Articular chondrocyte of knee joint (primary cell): ENCODE data around the gene TMEM150A. TPM values are rescaled to one million over a fixed set of nuclear protein-coding genes. Genes with fewer than 3 reads are reported as not detected.

ENCODE experiments used
- small RNA-seq: library from RNA; depleted of rRNA; stranded (forward); fragments of <200 nt; gene quantifications from one replicate; pipeline ENCODE3, GENCODE V24; 2012
- total RNA-seq: library from RNA; depleted of rRNA; stranded (reverse); fragments of >200 nt; gene quantifications from 2 replicates; pipeline ENCODE4 v1.2.3, GENCODE V29; 2012

The TMEM150A gene
- total RNA-seq, result 8.1 and 9.4 TPM in 2 replicates

GRCh38 chr2:85602476-85603234 is at the start of gene TMEM150A:
TMEM150A (minus strand) TSS chr2:85602698; CDS start chr2:85601948, 750 bp downstream.

GRCh38 chr2:85611705-85612587 is 9.4 kb upstream of the TMEM150A start, which contains the start of gene C2orf68:
C2orf68 (minus strand) TSS chr2:85612066; CDS start chr2:85611984, 82 bp downstream.

GRCh38 chr2:85595301-85596025 is 7.0 kb downstream of the TMEM150A start, which contains the start of gene RNF181:
RNF181 (plus strand) TSS chr2:85595745; CDS start chr2:85595764, 19 bp downstream.

GRCh38 chr2:85584354-85584856 is 18.1 kb downstream of the TMEM150A start, which contains the start of gene VAMP5:
VAMP5 (plus strand) TSS chr2:85584431; CDS start chr2:85584491, 60 bp downstream.

GRCh38 chr2:85577386-85578242 is 24.9 kb downstream of the TMEM150A start, which contains the start of gene VAMP8:
VAMP8 (plus strand) TSS chr2:85577586; CDS start chr2:85577647, 61 bp downstream.

GRCh38 chr2:85561280-85562212 is 41.0 kb downstream of the TMEM150A start, which contains the start of gene GGCX:
GGCX (minus strand) TSS chr2:85561493; CDS start chr2:85561428, 65 bp downstream.

Small RNA genes within 50 kb of the gene (small RNA-seq; reads per million reads assigned to genes)
- not detected for gene RN7SL126P

Other genes with a start within 250 kb of the TMEM150A start
- gene RETSAT, start 248.2 kb downstream of the TMEM150A start, total RNA-seq, result 48.0 and 59.0 TPM in 2 replicates
- 14.5 and 20.4 TPM in 2 replicates for gene ELMOD3, start 247.9 kb downstream of the TMEM150A start, total RNA-seq
- gene CAPG, start 192.3 kb downstream of the TMEM150A start, total RNA-seq, result 288 and 312 TPM in 2 replicates
- 0.43 TPM in 1 of 2 replicates, not detected in the other for gene SH2D6, start 184.0 kb downstream of the TMEM150A start, total RNA-seq
- gene MAT2A, start 63.5 kb downstream of the TMEM150A start, total RNA-seq, result 247 and 327 TPM in 2 replicates
- 44.4 and 55.5 TPM in 2 replicates for gene GGCX, start 41.2 kb downstream of the TMEM150A start, total RNA-seq
- gene VAMP8, start 25.1 kb downstream of the TMEM150A start, total RNA-seq, result 9.9 and 12.4 TPM in 2 replicates
- gene VAMP5, start 18.3 kb downstream of the TMEM150A start, total RNA-seq, result 30.2 and 35.7 TPM in 2 replicates
- 133 and 175 TPM in 2 replicates for gene RNF181, start 7.0 kb downstream of the TMEM150A start, total RNA-seq
- 19.9 and 25.1 TPM in 2 replicates for gene C2orf68, start 9.4 kb upstream of the TMEM150A start, total RNA-seq
- gene USP39, start 13.5 kb upstream of the TMEM150A start, total RNA-seq, result 43.5 and 46.9 TPM in 2 replicates
- not detected in 2 replicates for gene SFTPB, start 65.5 kb upstream of the TMEM150A start, total RNA-seq
- not detected in 2 replicates for gene GNLY, start 91.7 kb upstream of the TMEM150A start, total RNA-seq
- 67.2 and 125 TPM in 2 replicates for gene ATOH8, start 151.3 kb upstream of the TMEM150A start, total RNA-seq